Thyroid gland (tissue), 4 donors: Measurements from ENCODE around the gene TMEM95.

Experiments
- CTCF ChIP-seq, 6 experiments: fragments of 200-600 bp in 3 of 6; fragments of 450-650 bp in 3 of 6; sonication (generic) in 3 of 6; IDR thresholded peaks; one replicate each; pipeline ENCODE4 v1.5.1; 2016 to 2019; ENCODE audit warnings: antibody characterized with exemption in 6 of 6, mild to moderate bottlenecking in 2 of 6, inconsistent platforms in 1 of 6, moderate library complexity in 1 of 6
- POLR2A ChIP-seq, 2 donors: fragments of 450-650 bp; IDR thresholded peaks; one replicate each; pipeline ENCODE4 v1.6.1; 2017; ENCODE audit warnings: antibody characterized with exemption in 2 of 2, mild to moderate bottlenecking in 2 of 2, moderate library complexity in 1 of 2

- TF ChIP-seq CTCF (IDR thresholded peaks at IDR 0.05) (no peak), POLR2A (IDR thresholded peaks at IDR 0.05) (no peak)
Measured at GRCh38 chr17:7363311-7363710, 8.4 kb downstream of the TMEM95 start.
